Kidney glomerular epithelial cell (primary cell): ENCODE measurements around the gene SOCS3.
"Not testable (repeated sequence)": the region's sequence is repeated elsewhere in the genome, so short reads cannot be mapped to it uniquely, and the experiment has no call there.

Experiments used
- DNase-seq: peaks from one replicate; lab custom pipeline; 2025; lab: John Stamatoyannopoulos, UW

SOCS3 gene

DNA sequence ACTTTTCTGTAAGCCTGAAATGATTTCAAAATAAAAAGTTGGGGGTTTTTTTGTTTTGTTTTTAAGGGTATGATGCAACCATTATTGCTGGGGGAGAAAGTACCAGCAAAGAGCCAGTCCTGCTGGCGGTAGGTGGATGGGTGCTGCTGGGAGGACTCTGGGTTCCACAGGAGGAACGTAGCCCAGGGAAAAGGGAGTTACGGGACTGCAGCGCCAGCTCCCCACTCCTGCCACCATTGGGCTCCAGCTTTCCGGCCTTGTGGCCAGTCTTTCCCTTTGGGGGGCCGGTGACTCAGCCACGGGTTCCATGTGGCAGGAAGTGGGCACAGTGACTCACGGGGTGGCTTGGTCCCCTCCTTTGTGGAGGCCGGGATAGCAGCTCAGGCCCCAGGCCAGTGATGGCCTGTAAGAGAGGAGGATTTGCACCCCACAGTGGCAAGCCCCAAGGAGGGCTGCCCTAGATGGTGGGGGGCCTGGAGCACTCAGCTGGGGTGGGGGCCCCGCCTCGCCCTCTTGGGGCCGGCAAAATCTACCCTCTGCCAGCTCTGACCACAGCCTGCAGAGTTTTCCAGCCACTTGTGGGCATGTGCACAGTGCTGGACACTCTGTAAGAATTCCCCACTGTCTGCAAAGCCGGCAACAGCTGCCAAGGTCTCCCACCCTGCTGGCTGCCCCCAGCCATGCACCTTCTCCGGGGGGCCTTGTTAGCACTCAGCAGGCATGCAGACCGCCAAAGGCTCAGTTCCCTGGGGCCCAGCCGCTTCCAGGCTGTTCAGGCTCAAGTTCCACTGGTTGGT, 30.4 kb downstream of the SOCS3 start:
- DNase-seq, result no peak

GRCh38 chr17:78327880-78328279, 32.0 kb downstream of the SOCS3 start:
- no peak for DNase-seq

- no peak for DNase-seq
These were observed 34.7 kb downstream of the SOCS3 start for GRCh38 chr17:78325076-78325687.

DNA sequence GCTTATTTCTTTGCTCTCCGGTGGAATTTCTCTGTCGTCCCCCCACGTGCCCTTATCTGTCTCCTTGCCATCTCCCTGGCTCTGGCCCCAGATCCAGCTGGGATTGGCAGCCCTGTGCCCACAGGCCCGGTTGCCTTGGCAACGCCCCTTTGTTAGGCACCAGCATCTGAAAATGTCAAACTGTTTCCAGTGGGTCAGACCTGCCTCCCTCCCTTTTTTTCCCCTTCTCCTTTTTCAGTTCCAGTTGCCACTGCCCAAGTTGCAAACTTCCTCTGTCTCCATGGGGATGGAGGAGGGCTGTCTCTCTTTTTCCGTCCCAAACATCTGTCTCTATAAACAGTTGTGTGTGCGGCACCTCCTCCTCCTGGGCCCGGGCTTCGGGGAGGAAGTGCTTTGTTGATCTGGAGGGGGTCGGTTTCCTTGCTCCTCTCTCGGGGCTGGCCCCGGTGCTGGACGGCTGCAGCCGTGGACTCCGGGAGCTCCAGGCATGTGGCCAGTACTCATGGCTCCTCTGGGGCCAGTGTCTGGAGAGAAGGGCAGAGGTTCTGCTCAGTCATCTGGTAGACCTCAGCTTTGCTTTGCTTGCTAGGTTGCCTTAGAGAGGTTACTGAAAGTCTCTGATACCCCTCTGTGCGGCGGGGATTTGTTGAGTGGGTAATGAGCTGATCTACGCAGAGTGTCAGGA, 35.3 kb downstream of the SOCS3 start:
- DNase-seq, result no peak

- no peak for DNase-seq
These were observed 36.0 kb downstream of the SOCS3 start for GRCh38 chr17:78323826-78324390.

DNA sequence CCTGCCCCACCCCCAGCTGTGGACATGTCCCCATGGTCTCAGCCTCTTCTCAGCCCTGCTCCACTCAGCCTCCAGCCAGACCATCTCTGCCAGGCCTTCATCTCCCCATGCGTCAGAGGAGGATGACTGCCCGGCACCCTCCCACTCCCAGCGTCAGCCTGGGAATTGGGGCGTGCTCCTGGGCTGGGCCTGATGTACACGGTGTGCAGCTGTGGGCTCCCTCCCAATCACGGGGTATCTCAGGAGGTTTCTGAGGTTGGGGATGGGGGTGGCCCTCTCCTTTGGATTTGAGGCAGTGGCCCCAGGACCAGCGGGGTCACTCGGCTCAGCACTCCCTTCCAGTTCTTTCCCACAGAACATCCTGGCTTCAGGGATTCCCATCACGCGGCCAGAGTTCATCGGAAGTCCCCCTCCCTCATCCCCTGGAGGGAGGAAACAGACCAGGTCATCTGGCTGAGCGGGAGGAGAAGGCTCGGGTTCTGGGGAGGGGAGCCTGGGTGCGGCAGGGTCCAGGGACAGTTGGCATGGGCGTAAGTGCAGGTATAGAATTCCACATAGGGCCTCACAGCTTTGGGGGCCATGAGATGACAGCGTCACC, 36.9 kb downstream of the SOCS3 start:
- no peak for DNase-seq

DNA sequence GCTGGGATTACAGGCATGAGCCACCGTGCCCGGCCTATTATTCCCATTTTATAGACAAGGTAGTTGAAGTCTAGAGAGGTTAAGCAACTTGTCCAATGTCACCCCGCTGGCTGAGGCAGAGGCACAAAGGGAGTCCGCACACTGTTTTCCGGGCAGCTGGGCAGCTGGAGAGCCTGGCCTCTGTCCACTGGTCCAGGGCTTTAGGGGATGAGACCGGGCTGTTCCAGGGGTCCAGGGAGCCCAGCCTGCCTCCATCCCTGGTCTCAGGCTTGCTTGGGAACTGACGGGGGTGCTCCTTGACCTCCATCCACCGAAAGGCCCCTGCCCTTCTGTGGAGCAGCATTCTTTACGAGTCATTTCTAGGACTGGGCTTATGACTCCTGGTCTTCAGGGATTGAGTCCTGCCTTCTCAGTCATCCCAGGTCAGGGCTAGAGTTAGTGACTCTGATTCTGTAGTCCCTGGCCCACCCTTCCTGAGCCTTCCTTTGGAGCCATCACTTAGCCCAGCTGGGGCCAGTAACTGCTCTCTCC, 37.5 kb downstream of the SOCS3 start:
- no peak for DNase-seq

GRCh38 chr17:78318843-78319242, 41.0 kb downstream of the SOCS3 start:
- no peak for DNase-seq

GRCh38 chr17:78318407-78318806, 41.5 kb downstream of the SOCS3 start:
- DNase-seq, result no peak

- no peak for DNase-seq
These were observed 42.0 kb downstream of the SOCS3 start for GRCh38 chr17:78317794-78318400.

DNA sequence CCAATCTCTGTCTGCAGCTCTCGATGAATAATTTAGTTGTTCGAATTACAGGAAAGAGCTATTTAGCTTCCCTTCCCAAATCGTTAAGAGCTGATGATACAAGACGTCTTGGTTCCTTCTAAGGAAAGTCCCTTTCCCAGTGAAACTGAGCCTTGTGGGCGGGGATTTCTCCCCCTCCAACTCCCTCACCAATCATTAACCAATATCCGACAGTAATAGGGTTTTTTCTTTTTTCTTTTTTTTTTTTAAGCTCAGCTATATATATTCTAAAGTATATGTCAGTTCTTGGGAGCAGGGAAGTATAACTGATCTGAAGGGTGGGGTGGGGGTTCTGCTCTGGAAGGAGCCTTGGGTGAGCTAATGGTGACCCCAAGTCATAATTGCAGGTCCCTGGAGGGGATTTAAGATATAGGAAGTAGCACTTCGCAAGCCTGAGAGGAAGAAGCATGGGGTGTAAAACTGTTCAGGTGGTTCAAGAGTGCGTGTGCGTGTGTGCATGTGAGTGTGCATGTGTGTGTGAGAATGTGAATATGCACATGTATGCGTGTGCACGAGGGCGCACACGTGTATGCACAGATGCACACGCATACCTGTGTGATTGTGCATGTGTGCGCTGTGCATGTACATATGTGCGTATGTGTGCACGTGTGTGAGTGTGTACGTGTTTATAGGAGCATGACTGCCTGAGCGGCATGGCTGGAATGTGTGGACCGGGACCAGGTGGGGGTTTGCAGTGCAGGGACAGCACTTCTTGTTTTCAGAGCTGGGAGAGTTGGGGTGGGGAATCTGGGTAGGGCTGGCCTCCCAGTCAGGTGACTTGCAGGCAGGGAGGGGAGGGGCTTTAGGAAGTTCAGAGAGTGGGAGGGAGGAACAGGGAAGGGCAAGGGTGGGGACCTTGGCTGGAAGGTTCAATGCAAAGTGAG, 42.7 kb downstream of the SOCS3 start:
- DNase-seq, result peak; percentile 87

- no peak for DNase-seq
These were observed 43.6 kb downstream of the SOCS3 start for GRCh38 chr17:78316115-78316866.

- DNase-seq, result peak; percentile 89
These were observed 44.3 kb downstream of the SOCS3 start for GRCh38 chr17:78315355-78316114.

DNA sequence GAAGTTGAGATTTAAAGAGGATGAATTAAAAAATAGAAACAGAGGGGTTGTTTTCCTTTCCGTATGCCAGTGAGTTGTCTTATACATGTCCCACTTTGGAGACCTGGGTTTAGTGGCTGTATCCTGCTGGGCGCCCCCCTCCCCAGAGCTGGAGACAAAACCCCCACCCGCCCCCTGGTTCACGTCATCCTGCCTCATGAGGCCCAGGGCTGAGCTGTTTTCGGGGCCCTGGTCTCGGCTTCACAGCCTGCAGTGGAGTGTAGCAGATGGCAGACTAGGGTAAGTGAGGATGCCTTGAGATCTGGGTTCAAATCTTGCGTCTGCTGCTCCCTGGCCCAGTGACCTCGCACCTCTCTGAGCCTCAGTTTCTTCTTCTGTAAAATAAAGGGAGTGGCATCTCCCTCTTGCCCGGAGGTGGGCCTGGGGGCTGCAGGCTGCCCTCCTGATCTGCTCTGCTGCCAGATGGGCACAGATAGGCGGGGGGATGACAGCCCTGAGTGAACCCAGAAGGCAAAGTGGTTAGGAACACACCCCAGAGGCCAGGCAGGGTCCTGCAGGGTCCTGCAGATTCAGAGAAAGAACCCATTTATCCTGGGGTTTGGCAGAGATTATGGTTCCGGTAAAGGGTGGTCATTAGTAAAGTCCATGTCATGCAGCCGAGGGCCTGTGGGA, 45.1 kb downstream of the SOCS3 start:
- no peak for DNase-seq

DNA sequence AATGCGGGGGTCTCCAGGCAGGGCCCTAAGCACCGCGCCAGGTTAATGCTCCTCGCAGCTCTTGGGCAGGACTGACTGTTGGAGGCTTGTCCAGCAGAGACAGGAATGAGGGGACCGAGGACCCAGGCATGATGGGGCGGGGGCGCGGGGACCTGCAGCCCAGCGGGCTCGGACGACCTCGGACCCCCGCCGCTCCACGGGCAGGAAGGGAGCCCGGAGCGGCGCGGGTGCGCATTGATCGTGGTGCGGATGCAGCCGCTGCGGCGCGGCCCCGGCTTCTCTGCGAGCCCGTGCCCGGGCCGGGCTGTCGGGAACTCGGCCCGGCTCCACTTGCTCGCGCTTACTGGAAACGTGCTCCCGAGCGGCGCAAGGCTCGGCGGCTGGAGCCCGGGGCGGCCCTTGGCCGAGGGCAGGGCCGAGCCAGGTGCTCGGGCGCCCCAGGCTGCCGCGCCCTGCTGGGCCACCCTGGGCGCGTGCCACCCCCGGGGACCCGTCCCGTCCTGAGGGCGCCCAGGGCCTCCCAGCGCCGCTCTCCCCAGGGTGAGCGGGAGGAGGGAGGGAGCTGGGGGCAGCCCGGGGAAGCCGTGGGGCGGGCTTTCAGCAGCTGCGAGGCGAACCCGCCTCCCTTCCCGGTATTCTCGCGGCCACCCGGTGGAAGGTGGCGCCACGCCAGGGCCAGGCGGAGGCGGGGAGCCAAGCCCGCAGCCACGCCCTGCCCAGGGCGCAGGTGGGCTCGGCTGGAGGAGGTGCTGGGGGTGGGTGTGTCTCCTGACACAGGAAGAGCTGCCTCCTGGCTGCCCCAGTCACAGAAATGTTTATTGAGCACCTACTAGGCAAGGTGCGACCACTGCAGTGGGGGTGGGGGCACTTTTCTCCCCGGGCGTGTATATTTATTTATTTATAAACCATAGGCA, 45.9 kb downstream of the SOCS3 start:
- peak; percentile 42 for DNase-seq

GRCh38 chr17:78309659-78310255, 50.1 kb downstream of the SOCS3 start:
- DNase-seq, result not testable (repeated sequence)
